Measurements from ENCODE around the gene FLT3LG.
"Not testable (repeated sequence)": the region's sequence is repeated elsewhere in the genome, so short reads cannot be mapped to it uniquely, and the experiment has no call there.

Gene FLT3LG

GRCh38 chr19:49461656-49462055 is 12.4 kb upstream of the FLT3LG start:
- DNase-seq (ENCODE audit: low read depth, low spot score) = no peak

- DNase-seq (ENCODE audit: low read depth, low spot score) = no peak
Measured at GRCh38 chr19:49462492-49462891, 11.5 kb upstream of the FLT3LG start.

- no peak for DNase-seq (ENCODE audit: low read depth, low spot score)
Measured at GRCh38 chr19:49463960-49464740, 9.9 kb upstream of the FLT3LG start.

- no peak for DNase-seq (ENCODE audit: low read depth, low spot score)
Measured at GRCh38 chr19:49465371-49465770, 8.6 kb upstream of the FLT3LG start.

GRCh38 chr19:49468199-49468598 is 5.8 kb upstream of the FLT3LG start:
- DNase-seq (ENCODE audit: low read depth, low spot score) = no peak

- no peak for DNase-seq (ENCODE audit: low read depth, low spot score)
Measured at GRCh38 chr19:49468746-49469447, 5.1 kb upstream of the FLT3LG start.

- no peak for DNase-seq (ENCODE audit: low read depth, low spot score)
Measured at GRCh38 chr19:49469828-49470614, 4.0 kb upstream of the FLT3LG start.

- no peak for DNase-seq (ENCODE audit: low read depth, low spot score)
Measured at GRCh38 chr19:49470615-49470978, 3.4 kb upstream of the FLT3LG start.

GRCh38 chr19:49472936-49473335 is 1.1 kb upstream of the FLT3LG start:
- DNase-seq (ENCODE audit: low read depth, low spot score) = no peak

- DNase-seq (ENCODE audit: low read depth, low spot score) = not testable (repeated sequence)
Measured at GRCh38 chr19:49473501-49473867, 531 bp upstream of the FLT3LG start.

GRCh38 chr19:49474542-49474924 is 518 bp downstream of the FLT3LG start:
- no peak for DNase-seq (ENCODE audit: low read depth, low spot score)

- DNase-seq (ENCODE audit: low read depth, low spot score) = no peak
Measured at GRCh38 chr19:49475191-49475917, 1.3 kb downstream of the FLT3LG start.

GRCh38 chr19:49475995-49476880 is 2.2 kb downstream of the FLT3LG start:
- peak; percentile 75 for DNase-seq (ENCODE audit: low read depth, low spot score)

- DNase-seq (ENCODE audit: low read depth, low spot score) = no peak
Measured at GRCh38 chr19:49479975-49480628, 6.1 kb downstream of the FLT3LG start.

- no peak for DNase-seq (ENCODE audit: low read depth, low spot score)
Measured at GRCh38 chr19:49481020-49481683, 7.1 kb downstream of the FLT3LG start.

- DNase-seq (ENCODE audit: low read depth, low spot score) = no peak
Measured at GRCh38 chr19:49486232-49486631, 12.2 kb downstream of the FLT3LG start.

GRCh38 chr19:49486710-49487276 is 12.8 kb downstream of the FLT3LG start:
- DNase-seq (ENCODE audit: low read depth, low spot score) = no peak

GRCh38 chr19:49487277-49488045 is 13.4 kb downstream of the FLT3LG start, which contains the start of gene RPL13A:
Gene RPL13A, plus strand, starts transcription at chr19:49487608. Its CDS starts 22 bp downstream, at chr19:49487630.
- peak; percentile 100 for DNase-seq (ENCODE audit: low read depth, low spot score)

Measured in astrocyte of the hippocampus (primary cell).